Thoracic aorta (tissue), 2 donors: ENCODE data around the gene PMEPA1. TPM values are rescaled to one million over a fixed set of nuclear protein-coding genes. Genes with fewer than 3 reads are reported as not detected.

ENCODE experiments used
- ATAC-seq: fragments of 150-250 bp; one replicate; pipeline ENCODE4 v1.8.0; 2017; ENCODE audit warnings: low read depth; ENCODE audit not compliant: insufficient number of reproducible peaks, low FRiP score
- DNase-seq: peaks from one replicate; pipeline ENCODE4 v3.0.0-alpha.2; 2020; ENCODE audit warnings: low spot score
- H3K27ac ChIP-seq, 2 donors: fragments of 200-600 bp; sonication (generic); 1 replicate in 1 of 2; 2 replicates in 1 of 2; pipeline ENCODE4 v1.5.1; 2016; ENCODE audit warnings: mild to moderate bottlenecking in 2 of 2, moderate library complexity in 2 of 2
- H3K27me3 ChIP-seq: fragments of 200-600 bp; sonication (generic); replicated peaks from 2 replicates; pipeline ENCODE4 v1.6.0; 2016; ENCODE audit warnings: mild to moderate bottlenecking; ENCODE audit not compliant: insufficient read depth
- H3K36me3 ChIP-seq: fragments of 200-600 bp; sonication (generic); one replicate; pipeline ENCODE4 v1.5.1; 2016
- H3K4me1 ChIP-seq, 2 donors: fragments of 200-600 bp; sonication (generic); 1 replicate in 1 of 2; 2 replicates in 1 of 2; pipeline versions ENCODE4 v1.5.1 to v1.6.0; 2016; ENCODE audit warnings: low read depth in 2 of 2, mild to moderate bottlenecking in 1 of 2; ENCODE audit not compliant: control insufficient read depth in 1 of 2
- H3K4me3 ChIP-seq: fragments of 200-600 bp; sonication (generic); 2 replicates; pipeline ENCODE4 v1.5.1; 2016; ENCODE audit warnings: mild to moderate bottlenecking
- H3K9me3 ChIP-seq: fragments of 200-600 bp; sonication (generic); 2 replicates; pipeline ENCODE4 v1.5.1; 2016
- CTCF ChIP-seq: fragments of 200-600 bp; sonication (generic); IDR thresholded peaks from one replicate; pipeline ENCODE4 v1.5.1; 2019; ENCODE audit warnings: antibody characterized with exemption
- total RNA-seq, 2 donors: library from RNA; depleted of rRNA; stranded (reverse); fragments of >200 nt; gene quantifications; one replicate each; pipeline versions ENCODE4 v1.1.0 to v1.2.3, GENCODE V29; 2016

Gene PMEPA1
- total RNA-seq, 2 donors from 2014 or later: 68.4 to 104 TPM

- Histone ChIP-seq H3K27me3 (no peaks in the 10 kb centered on the region), H3K36me3 (peaks cover 45% of the 10 kb centered on the region), H3K4me1 (peaks cover 3 to 42% of the 10 kb centered on the region in 2 donors), H3K27ac (no peak overlapping the region), H3K4me3 (no peak overlapping the region), H3K9me3 (no peaks in the 10 kb centered on the region)
- no peak for TF ChIP-seq CTCF
- no peak for ATAC-seq
- no peak for DNase-seq
Observed at GRCh38 chr20:57653546-57653900, 56.3 kb downstream of the PMEPA1 start.

- Histone ChIP-seq H3K36me3 (peaks cover 39% of the 10 kb centered on the region), H3K27me3 (no peaks in the 10 kb centered on the region), H3K27ac (no peak overlapping the region), H3K4me3 (no peak overlapping the region), H3K9me3 (no peaks in the 10 kb centered on the region), H3K4me1 (peaks cover 0 to 35% of the 10 kb centered on the region in 2 donors)
- no peak for ATAC-seq
- no peak for TF ChIP-seq CTCF
- no peak for DNase-seq
Observed at GRCh38 chr20:57652606-57653545, 56.9 kb downstream of the PMEPA1 start.

GRCh38 chr20:57651881-57652605 is 57.8 kb downstream of the PMEPA1 start:
- no peaks in the 10 kb centered on the region for H3K9me3 ChIP-seq
- no peak overlapping the region for H3K4me3 ChIP-seq
- no peaks in the 10 kb centered on the region for H3K27me3 ChIP-seq
- ATAC-seq: no peak
- no peak overlapping the region for H3K27ac ChIP-seq
- no peak for TF ChIP-seq CTCF
- peaks cover 0 to 27% of the 10 kb centered on the region in 2 donors for H3K4me1 ChIP-seq
- DNase-seq: no peak
- peaks cover 32% of the 10 kb centered on the region for H3K36me3 ChIP-seq

GRCh38 chr20:57650756-57651483 is 58.9 kb downstream of the PMEPA1 start:
- Histone ChIP-seq H3K4me1 (peaks cover 0 to 16% of the 10 kb centered on the region in 2 donors), H3K4me3 (no peak overlapping the region), H3K9me3 (no peaks in the 10 kb centered on the region), H3K27ac (no peak overlapping the region), H3K27me3 (no peaks in the 10 kb centered on the region), H3K36me3 (peaks cover 25% of the 10 kb centered on the region)
- ATAC-seq (no peak), DNase-seq (no peak)
- no peak for TF ChIP-seq CTCF

GRCh38 chr20:57650266-57650665 is 59.5 kb downstream of the PMEPA1 start:
- peaks cover 25% of the 10 kb centered on the region for H3K36me3 ChIP-seq
- H3K4me3 ChIP-seq: no peak overlapping the region
- peaks cover 0 to 9% of the 10 kb centered on the region in 2 donors for H3K4me1 ChIP-seq
- no peak for TF ChIP-seq CTCF
- ATAC-seq (no peak), DNase-seq (no peak)
- H3K27ac ChIP-seq: no peak overlapping the region
- H3K27me3 ChIP-seq: no peaks in the 10 kb centered on the region
- H3K9me3 ChIP-seq: peaks cover under 1% of the 10 kb centered on the region
